Adrenal gland (tissue), 12 donors: ENCODE results near the gene ZEB1. TPM values are rescaled to one million over a fixed set of nuclear protein-coding genes. Genes with fewer than 3 reads are reported as not detected.

ENCODE experiments used
- DNase-seq, 7 donors: peaks; one replicate each; pipeline ENCODE4 v3.0.0-alpha.2; 2019 to 2020
- H3K27ac ChIP-seq, 5 donors: fragments of 200-600 bp; sonication (generic) in 4 of 5; 1 replicate in 3 of 5; 2 replicates in 2 of 5; pipeline versions ENCODE4 v1.5.1 to v1.8.0; 2016 to 2020; ENCODE audit warnings: mild to moderate bottlenecking in 1 of 5
- H3K27me3 ChIP-seq: fragments of 200-600 bp; 2 replicates; pipeline ENCODE4 v1.8.0; 2021
- H3K36me3 ChIP-seq, 2 donors: fragments of 200-600 bp; replicated peaks in 1 of 2; 1 replicate in 1 of 2; 2 replicates in 1 of 2; pipeline versions ENCODE4 v1.5.1 to v1.8.0; 2018 to 2022
- H3K4me1 ChIP-seq, 2 donors: fragments of 200-600 bp; replicated peaks in 1 of 2; 1 replicate in 1 of 2; 2 replicates in 1 of 2; pipeline versions ENCODE4 v1.5.1 to v1.8.0; 2018 to 2021
- H3K4me3 ChIP-seq, 4 donors: fragments of 200-600 bp; sonication (generic) in 3 of 4; one replicate each; pipeline ENCODE4 v1.5.1; 2016 to 2018
- H3K9me3 ChIP-seq, 3 donors: fragments of 200-600 bp; sonication (generic) in 1 of 3; replicated peaks in 1 of 3; 1 replicate in 2 of 3; 2 replicates in 1 of 3; pipeline versions ENCODE4 v1.5.1 to v1.8.0; 2016 to 2021
- CTCF ChIP-seq, 6 experiments: fragments of 450-650 bp in 4 of 6; fragments of 200-600 bp in 2 of 6; sonication (generic) in 1 of 6; IDR thresholded peaks; 1 replicate in 5 of 6; 2 replicates in 1 of 6; pipeline versions ENCODE4 v1.5.1 to v1.8.0; 2016 to 2021; ENCODE audit warnings: antibody characterized with exemption in 6 of 6, mild to moderate bottlenecking in 2 of 6, moderate library complexity in 1 of 6
- POLR2A ChIP-seq, 2 donors: fragments of 450-650 bp; IDR thresholded peaks; one replicate each; pipeline ENCODE4 v1.6.1; 2017; ENCODE audit warnings: antibody characterized with exemption in 2 of 2, mild to moderate bottlenecking in 2 of 2, moderate library complexity in 1 of 2
- WGBS, 4 donors: extraction: QIAGEN DNeasy Blood & Tissue Kit in 2 of 4; methylation state at CpG; one replicate each; pipeline versions ENCODE4 v1.1.5 to v1.1.7; 2013 to 2017; 5-methylcytosine and 5-hydroxymethylcytosine counted together
- intact Hi-C, 2 donors: fragments of 100-400 bp; cut with DNase I; formaldehyde crosslinking; loops; one replicate each; pipeline versions ENCODE4 v1.14.1 to v1.15.0; 2022 to 2023
- polyA plus RNA-seq, 3 donors: library from polyadenylated mRNA; stranded (reverse); fragments of 200-250 nt in 2 of 3; fragments of 350-450 nt in 1 of 3; fragmentation: Illumina TruSeq in 1 of 3; extraction: RNeasy Lipid Tissue Mini Kit (QIAGEN cat#74804) in 1 of 3; gene quantifications; one replicate each; pipeline ENCODE4 v1.2.3, GENCODE V29; 2013 to 2014
- total RNA-seq, 9 donors: library from RNA; depleted of rRNA in 4 of 9; stranded (reverse); fragments of >200 nt in 4 of 9; fragments of 120-200 nt in 1 of 9; fragmentation: NEBNext Ultra II Directional in 1 of 9; extraction: Animal tissue kit (Norgen Biotek cat#: 25700) in 1 of 9; gene quantifications; one replicate each; pipeline versions ENCODE4 v1.1.0 to v1.2.4, GENCODE V29; 2013 to 2023
- donor health status: healthy with polysubstance abuse.
- donor health status: Bipolar disorder and iron deficiency.
- donor health status: DM: yes; HTN: yes; CAD: no.
- donor health status: DM: no; HTN: no; CAD: no.
- donor health status: DM: no; HTN: no; CAD: no.
- donor health status: DM: yes; HTN: yes; CAD: no.

Gene ZEB1
- total and polyA plus RNA-seq, 12 donors, result 7.3 to 34.9 (median 22.9) TPM

- 97 to 100% (median 98%) methylated on average over 2 of the region's 2 CpGs for WGBS, 4 donors
- Histone ChIP-seq H3K9me3 (no peaks in the 10 kb centered on the region), H3K27me3 (no peaks in the 10 kb centered on the region), H3K36me3 (no peaks in the 10 kb centered on the region), H3K27ac (no peak overlapping the region), H3K4me3 (no peak overlapping the region), H3K4me1 (no peaks in the 10 kb centered on the region)
- no peak for DNase-seq
- TF ChIP-seq CTCF (IDR thresholded peaks at IDR 0.05) (no peak), POLR2A (IDR thresholded peaks at IDR 0.05) (no peak)
- intact Hi-C loops, result no loop called here
Observed at GRCh38 chr10:31273789-31274188, 45.2 kb upstream of the ZEB1 start.

GRCh38 chr10:31274310-31274709 is 44.7 kb upstream of the ZEB1 start:
- no peaks in the 10 kb centered on the region for H3K36me3 ChIP-seq
- no peak for TF ChIP-seq CTCF (IDR thresholded peaks at IDR 0.05)
- intact Hi-C loops, result no loop called here
- H3K27ac ChIP-seq, result no peak overlapping the region
- H3K9me3 ChIP-seq, result no peaks in the 10 kb centered on the region
- no peaks in the 10 kb centered on the region for H3K4me1 ChIP-seq
- DNase-seq, result no peak
- no peak overlapping the region for H3K4me3 ChIP-seq
- H3K27me3 ChIP-seq, result no peaks in the 10 kb centered on the region
- 76 to 84% (median 80%) methylated on average over 2 of the region's 2 CpGs for WGBS, 4 donors

- no peaks in the 10 kb centered on the region for H3K27me3 ChIP-seq
- no peak overlapping the region for H3K4me3 ChIP-seq
- WGBS, 4 donors, result 86 to 92% (median 87%) methylated on average over 3 of the region's 3 CpGs
- no peak overlapping the region for H3K27ac ChIP-seq
- H3K36me3 ChIP-seq, result no peaks in the 10 kb centered on the region
- intact Hi-C loops, result no loop called here
- H3K9me3 ChIP-seq, result no peaks in the 10 kb centered on the region
- no peak for TF ChIP-seq POLR2A (IDR thresholded peaks at IDR 0.05)
- TF ChIP-seq CTCF (IDR thresholded peaks at IDR 0.05), result no peak
- no peaks in the 10 kb centered on the region for H3K4me1 ChIP-seq
- DNase-seq, result no peak
Observed at GRCh38 chr10:31278279-31278941, 40.6 kb upstream of the ZEB1 start.

- no peak for TF ChIP-seq POLR2A (IDR thresholded peaks at IDR 0.05)
- TF ChIP-seq CTCF (IDR thresholded peaks at IDR 0.05), result no peak
- Histone ChIP-seq H3K27ac (no peak overlapping the region), H3K4me3 (no peak overlapping the region), H3K27me3 (no peaks in the 10 kb centered on the region), H3K4me1 (no peaks in the 10 kb centered on the region), H3K9me3 (no peaks in the 10 kb centered on the region), H3K36me3 (no peaks in the 10 kb centered on the region)
- 54 to 65% (median 60%) methylated on average over 1 of the region's 1 CpG for WGBS, 4 donors
- no peak for DNase-seq
- intact Hi-C loops, result no loop called here
Observed at GRCh38 chr10:31280972-31281371, 38.0 kb upstream of the ZEB1 start.
